NOMO-1 treated with dmso at 0.1 percent for 144 hours (cell line): ENCODE data around the gene PRKAG2.

Experiments used
- DNase-seq: peaks from one replicate; lab custom pipeline; 2025; ENCODE audit not compliant: unreplicated experiment; lab: John Stamatoyannopoulos, UW

PRKAG2 gene

GRCh38 chr7:151900986-151901621 lies 24.2 kb upstream of the PRKAG2 start:
- DNase-seq: no peak

DNA sequence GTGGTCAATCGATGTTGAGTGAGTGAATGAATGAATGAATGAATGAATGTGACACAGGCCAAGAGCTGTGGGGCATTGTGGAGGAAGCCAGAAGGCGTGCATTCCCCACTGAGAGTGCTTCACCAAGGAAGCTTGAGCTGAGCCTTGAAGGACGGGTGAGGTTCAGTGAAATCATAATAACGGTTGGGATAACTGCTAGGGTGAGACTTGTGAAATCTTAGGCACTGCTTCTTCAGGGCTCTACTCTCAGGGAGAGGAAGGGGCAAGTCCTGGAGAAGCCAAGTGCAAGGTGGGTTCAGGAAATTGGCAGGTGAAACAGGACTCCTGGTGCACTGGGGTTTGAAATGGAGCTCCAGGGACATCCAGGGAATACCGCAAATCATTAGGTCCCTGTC lies 23.7 kb upstream of the PRKAG2 start:
- no peak for DNase-seq

- DNase-seq: no peak
These were observed 22.8 kb upstream of the PRKAG2 start for GRCh38 chr7:151899513-151900360.

DNA sequence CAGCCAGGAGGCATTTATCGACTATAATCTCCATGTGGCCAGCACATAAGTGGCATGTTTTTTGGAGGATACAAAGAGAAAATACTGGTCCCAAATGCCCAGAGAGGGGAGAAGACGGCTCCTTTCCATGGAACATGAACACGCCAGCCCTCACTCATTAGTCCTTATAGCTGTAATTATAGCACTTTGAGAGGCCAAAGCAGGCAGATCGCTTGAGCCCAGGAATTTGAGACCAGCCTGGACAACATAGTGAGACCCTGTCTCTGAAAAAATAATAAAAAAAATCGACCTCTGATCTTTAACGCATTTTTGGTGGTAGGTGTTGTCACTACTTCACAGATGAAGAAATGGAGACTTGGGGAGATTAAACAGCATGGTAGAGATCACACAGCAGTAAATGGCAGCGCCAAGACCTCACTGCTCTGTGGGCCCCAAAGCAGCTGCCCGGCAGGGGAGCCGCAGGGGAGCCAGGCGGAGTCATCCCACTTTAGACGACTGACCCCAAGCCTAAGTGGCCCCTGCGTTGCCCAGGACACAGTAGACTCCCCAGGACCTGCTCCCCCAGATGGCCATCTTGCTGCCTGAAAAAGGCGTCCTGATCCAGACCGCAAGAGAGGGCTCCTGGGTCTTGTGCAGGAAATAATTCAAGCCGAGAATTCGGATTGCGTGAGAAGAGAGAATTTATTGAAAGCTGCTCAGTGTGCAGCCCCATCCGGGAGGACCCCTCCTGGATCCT lies 21.2 kb upstream of the PRKAG2 start:
- no peak for DNase-seq

- no peak for DNase-seq
These were observed 20.3 kb upstream of the PRKAG2 start for GRCh38 chr7:151897161-151897731.

GRCh38 chr7:151896486-151896885 lies 19.6 kb upstream of the PRKAG2 start:
- DNase-seq: no peak

GRCh38 chr7:151896086-151896485 lies 19.2 kb upstream of the PRKAG2 start:
- DNase-seq: no peak

DNA sequence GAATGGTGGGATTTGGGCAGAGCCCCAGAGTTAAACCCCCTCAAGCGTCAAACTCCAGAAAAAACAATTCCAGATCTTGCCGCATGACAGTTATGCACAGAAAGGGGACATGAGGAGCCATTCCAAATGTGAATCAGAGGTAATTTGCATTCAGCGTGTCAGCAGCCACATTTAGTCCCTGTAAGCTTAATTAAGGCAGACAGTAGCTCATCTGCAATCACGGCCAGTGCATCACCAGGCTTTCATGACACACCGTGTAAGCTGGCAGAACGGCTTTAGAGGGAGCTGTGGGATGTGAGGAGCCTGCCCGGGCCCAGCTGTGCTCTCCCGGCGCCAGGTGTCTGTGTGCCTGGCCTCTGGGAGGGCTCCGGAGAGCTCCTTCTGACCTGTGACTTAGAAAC lies 18.7 kb upstream of the PRKAG2 start:
- no peak for DNase-seq

DNA sequence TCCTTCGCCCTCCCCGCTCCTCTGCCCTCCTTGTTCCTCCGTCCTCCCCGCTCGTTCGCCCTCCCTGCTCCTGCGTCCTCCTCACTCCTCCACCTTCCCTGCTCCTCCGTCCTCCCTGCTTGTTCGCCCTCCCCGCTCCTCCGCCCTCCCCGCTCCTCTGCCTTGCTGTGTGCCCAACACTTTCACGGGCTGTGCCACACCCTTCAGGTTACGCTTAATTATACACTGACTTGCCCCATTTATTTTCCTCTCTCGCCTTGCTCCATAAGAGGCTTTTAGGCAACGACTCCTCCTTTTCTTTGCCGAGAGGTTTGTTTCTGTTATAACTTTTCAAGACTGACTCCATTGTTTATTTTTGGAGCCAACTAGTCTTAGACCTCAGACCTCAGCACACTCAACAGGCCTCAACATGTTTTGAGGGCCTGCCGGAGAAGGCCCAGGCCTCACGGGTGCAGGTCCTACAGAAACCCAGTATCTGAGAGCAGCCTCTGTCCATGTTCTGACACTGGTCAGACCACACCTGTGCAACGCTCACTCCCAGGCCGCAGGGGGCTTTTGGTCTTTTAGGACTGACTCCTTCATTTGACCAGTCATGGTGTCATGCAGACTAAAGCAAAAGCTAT lies 18.2 kb upstream of the PRKAG2 start:
- no peak for DNase-seq

DNA sequence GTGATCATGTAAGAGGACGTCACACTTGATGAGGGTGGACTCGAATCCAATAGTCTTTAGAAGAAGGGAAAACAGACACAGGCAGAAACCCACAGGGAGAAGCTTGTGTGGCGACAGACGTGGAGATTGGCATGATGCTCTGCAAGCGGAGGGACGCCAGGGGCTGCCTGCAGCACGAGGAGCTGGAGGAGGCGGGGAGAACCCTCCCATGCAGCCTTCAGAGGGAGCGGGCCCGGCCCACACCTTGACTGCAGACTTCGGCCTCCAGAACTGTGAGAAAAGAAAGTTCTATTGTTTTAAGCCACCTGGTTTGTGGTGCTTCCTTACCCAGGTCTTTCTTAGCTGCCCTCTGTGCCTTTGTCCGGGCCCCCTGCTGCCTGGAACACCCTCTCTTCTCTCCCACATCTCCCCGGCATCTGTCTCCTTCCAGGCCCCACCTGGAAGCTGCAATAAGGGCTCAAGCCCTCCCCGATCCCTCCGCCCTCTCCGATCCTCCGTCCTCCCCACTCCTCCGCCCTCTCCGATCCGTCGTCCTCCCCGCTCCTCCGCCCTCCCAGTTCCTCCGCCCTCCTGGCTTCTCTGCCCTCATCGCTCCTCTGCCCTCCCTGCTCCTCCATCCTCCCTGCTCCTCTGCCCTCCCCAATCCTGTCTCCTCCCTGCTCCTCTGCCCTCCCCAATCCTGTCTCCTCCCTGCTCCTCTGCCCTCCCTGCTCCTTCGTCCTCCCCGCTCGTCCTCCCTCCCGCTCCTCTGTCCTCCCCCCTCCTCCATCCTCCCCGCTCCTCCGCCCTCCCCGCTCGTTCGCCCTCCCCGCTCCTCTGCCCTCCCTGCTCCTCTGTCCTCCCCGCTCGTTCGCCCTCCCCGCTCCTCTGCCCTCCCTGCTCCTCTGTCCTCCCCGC lies 17.4 kb upstream of the PRKAG2 start:
- no peak for DNase-seq

GRCh38 chr7:151893405-151893923 lies 16.5 kb upstream of the PRKAG2 start:
- DNase-seq: no peak

DNA sequence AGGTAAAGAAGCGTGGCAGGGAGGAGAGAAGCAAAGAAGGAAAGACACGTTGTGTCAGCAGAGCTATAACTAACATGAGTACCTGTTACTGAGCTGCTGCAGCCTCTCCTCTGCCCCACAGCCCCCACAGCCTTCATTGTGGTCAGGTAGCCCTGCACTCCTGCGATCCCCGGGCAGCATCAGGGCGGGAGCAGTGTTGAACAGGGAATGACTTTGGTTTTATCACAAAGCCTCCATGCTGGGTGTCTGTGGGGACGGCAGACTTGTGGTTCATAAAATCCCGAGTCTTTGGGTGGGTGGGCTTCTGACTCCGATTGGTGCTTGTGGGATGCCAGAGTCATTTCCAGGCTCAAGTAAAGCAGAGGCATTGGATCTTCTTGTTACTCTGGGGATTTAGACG lies 14.8 kb upstream of the PRKAG2 start:
- no peak for DNase-seq

DNA sequence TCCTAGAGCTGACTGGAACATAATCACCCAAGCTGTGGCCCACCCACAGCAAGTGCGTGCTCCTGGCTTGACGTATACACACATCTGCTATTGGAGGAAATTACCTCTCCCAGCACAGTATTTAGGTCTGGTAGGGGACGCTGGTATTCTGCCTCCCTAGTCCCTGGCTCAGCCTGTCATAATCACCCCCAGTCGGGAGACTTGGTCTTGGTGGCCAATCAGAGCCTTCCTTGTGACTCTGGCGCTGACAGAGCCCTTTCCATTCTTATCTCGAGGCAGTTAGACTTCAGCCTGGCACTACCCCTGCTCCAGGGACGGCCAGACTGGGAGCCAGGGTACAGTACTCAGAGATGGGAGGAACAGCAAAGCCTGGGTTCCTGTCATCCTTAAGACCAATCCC lies 14.3 kb upstream of the PRKAG2 start:
- DNase-seq: no peak

DNA sequence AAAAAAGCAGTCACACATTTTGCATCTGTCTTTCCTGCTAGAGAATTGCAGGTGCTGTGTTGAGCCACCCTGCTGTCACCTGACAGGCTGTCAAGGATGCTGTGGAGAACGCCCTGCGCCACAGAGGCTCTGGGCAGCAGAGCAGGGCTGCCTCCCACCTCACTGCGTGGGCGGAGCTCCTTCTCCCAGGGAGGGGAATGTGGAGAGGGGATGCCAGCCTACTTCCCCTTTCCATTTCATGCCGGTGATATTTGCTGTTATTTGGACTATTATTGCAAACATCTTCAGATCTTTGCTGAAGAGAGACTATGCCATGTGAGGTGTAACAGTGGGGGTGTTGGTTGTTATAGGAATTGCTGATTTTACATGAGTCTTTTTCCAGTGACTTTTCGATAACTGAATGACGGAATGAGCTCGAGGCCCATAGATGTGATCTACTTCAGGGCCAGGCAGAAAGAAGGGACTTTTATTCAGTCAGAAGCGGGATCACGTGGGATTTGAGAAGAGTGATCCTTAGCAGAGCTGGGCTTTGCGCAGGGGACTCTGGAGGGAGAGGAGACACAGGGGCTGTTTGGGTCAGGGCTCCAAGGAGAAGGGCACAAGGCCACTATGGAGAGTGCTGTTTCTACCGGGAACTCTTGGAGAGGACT lies 13.6 kb upstream of the PRKAG2 start:
- DNase-seq: no peak

GRCh38 chr7:151889406-151890354 lies 12.8 kb upstream of the PRKAG2 start:
- DNase-seq: no peak

DNA sequence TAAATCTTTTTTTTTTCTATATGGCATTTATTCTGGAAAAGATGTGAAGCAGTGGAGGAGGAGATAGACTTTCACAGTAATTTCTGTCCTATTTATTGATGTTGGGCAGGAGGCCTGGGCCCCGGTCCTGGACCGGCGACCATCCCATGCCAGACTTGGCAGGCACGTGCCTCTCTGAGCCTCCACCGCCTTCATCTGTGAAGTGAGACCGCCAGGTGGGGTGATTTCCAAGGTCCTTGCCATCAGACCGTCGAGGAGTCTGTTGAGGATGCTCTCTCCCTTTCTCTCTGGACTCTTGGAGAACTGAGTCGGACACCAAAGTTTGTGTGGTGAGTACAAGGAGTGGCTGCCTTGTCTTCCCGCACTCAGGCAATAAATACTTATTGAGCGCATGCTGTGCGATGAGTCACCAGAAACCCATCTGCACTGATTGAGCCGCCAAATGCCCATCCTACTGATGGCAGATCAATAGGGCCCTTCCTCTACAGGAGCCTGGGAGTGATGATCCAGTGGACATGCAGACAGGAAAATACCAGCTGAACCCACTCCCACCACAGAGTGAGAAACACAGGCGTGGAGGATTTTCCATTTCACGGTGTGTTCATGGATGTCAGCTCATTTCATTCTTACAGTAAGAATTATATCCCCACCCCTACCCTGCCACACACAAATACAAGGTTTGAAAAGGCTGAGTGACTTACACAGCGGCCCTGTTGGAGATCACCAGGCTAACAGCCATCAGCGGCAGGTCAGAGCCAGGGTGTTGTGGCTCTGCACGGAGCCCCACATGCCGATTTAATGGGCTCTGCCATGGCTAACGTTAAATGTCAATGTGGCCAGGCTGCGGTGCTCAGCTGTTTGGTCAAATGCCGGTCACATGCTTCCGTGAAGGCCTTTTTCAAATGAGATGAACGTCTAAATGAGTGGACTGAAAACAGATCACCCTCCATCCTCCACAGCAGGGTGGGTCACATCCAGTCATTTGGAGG lies 11.5 kb upstream of the PRKAG2 start:
- no peak for DNase-seq

DNA sequence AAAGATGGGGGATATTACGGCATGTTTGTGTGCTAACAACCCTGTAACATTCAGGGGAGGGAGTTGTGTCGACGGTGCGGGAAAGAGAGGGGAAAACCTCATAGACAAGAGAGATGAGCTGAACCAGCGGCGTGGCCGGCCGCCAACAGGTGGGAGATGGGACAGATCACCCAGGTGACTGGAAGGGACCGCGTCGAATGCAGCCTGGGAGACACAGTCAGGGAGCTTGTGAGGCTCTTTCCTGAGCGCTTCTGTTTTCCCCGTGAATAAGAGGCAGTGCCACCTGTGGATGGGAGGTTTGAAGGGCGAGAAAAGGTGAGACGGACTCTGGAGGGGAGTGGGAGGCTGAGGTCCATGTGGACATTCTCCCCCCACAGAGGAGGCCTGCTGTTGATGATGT lies 9.9 kb upstream of the PRKAG2 start:
- no peak for DNase-seq
